HFF-Myc (cell line): ENCODE results near the gene E2F6.
A peak's percentile ranks its signal among the peaks of the same experiment; 100 is the strongest.

Source experiments
- DNase-seq: peaks from one replicate; pipeline ENCODE4 v3.0.0-alpha.2; 2011; ENCODE audit warnings: low read depth; ENCODE audit errors: extremely low read depth
- H3K4me3 ChIP-seq: replicated peaks from 2 replicates; pipeline ENCODE4 v1.5.1; 2011; ENCODE audit warnings: low read depth, mild to moderate bottlenecking, control low read depth, low read length
- TF ChIP-seq, protein P1 (sequence below): IDR thresholded peaks from 2 replicates; pipeline ENCODE4 v1.5.1; 2012; ENCODE audit warnings: mild to moderate bottlenecking, low read depth, low read length, control low read depth; ENCODE audit errors: missing control alignments

E2F6 gene

DNA sequence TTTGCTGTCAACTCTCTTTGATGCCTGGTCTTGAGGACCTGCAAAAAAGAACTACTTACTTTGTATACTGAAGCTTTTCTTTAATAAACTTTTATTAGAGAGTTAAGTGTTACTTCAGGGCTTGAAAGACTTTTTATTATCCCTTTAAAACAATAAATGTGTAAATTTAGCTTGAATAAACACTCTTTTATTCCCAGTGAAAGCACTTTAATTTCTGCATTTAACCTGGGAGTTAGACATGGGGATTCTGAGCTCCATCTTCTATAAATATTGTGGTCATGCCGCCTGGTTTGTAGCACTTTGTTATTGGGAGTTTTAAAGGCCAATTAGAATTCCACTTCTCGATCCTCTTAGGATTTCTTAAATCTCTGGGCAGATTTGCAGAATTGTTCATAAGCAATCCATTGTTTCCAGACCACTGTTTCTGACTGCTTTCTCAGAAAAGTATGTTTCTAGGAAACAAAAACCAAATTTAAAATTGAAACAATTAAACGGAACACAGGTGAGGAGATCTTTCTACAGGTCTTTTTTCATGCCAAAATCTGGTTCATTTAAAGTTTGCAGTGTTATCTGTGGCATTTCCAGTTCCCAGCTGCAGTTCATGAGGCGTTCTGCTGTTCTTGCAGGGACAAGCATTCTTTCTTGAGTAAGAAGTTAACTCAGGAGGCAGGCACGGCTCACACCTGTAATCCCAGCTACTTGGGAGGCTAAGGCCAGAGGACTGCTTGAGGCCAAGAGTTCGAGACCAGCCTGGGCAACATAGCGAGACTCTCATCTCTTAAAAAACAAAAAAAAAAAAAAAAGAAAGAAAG is 18.1 kb upstream of the E2F6 start:
- TF ChIP-seq, protein P1, sequence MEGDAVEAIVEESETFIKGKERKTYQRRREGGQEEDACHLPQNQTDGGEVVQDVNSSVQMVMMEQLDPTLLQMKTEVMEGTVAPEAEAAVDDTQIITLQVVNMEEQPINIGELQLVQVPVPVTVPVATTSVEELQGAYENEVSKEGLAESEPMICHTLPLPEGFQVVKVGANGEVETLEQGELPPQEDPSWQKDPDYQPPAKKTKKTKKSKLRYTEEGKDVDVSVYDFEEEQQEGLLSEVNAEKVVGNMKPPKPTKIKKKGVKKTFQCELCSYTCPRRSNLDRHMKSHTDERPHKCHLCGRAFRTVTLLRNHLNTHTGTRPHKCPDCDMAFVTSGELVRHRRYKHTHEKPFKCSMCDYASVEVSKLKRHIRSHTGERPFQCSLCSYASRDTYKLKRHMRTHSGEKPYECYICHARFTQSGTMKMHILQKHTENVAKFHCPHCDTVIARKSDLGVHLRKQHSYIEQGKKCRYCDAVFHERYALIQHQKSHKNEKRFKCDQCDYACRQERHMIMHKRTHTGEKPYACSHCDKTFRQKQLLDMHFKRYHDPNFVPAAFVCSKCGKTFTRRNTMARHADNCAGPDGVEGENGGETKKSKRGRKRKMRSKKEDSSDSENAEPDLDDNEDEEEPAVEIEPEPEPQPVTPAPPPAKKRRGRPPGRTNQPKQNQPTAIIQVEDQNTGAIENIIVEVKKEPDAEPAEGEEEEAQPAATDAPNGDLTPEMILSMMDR: no peak
- H3K4me3 ChIP-seq: no peak overlapping the region
- DNase-seq: no peak

DNA sequence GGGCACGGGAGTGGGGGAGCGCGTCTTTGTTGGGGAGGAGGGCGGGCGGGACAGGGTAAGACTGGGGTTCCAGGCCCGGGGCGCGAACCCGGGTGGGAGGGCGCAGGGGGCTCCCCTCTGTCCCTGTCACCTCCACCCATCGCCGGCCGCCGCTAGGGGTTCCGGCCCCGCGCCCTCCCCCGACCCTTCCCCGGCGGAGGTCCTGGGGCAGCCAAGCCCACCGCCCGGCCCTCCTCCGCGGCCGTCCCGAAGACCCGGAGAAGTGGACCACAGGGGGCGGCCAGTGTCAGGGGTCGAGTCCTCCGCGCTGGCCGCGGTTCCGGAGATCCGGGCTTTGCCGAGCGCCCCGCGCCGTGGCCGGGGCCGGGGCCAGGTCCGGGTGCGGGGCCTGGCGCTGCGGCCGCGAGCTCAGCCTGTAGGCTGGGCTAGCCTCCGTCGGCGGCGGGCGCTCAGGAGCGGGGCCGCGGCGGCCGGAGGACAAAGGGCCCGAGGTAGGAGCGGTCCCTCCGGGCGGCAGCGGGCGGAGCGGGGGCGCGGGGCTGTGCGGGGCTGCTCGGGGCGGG is 16.6 kb upstream of the E2F6 start:
- peak overlapping the region; percentile 35; the same call in 1 of the 2 replicates for H3K4me3 ChIP-seq
- DNase-seq: no peak

DNA sequence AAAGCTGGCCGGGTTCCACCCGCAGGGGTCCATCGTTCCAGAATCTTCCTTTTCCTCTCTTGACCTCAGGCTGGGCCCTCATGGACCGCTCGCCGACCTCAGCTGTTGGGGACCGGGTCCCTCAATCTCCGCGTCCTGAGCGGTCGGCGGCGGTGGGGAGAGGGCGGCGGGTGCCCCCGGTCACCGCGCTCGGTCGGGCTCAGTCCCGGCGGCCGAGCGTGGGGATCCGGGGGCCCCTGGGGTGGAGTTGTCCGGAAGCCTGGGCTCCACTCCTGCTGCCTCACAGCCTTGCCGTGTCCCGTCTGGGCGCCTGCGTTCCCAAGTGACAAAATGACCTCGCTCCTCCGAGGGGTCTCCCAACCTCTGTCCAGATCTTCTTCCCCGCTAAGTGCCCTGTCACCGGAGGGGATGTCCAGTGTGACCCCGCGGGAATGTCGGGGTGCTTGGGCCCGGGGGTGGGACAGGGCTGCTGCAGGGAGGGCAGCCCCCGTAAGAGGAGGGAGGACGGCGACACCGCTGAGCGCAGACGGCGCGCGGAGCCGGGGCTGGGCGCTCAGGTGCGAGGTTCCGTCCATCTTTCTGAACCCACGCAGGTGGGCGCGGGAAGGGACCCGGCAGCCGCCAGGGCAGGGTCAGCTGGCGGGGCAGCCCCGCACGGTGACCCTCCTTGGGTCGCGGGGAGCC is 16.0 kb upstream of the E2F6 start:
- H3K4me3 ChIP-seq: no peak overlapping the region
- no peak for DNase-seq
- TF ChIP-seq, protein P1: no peak

More for the DNA sequence above, 16.6 kb upstream of the E2F6 start:
- TF ChIP-seq, protein P1: no peak

DNA sequence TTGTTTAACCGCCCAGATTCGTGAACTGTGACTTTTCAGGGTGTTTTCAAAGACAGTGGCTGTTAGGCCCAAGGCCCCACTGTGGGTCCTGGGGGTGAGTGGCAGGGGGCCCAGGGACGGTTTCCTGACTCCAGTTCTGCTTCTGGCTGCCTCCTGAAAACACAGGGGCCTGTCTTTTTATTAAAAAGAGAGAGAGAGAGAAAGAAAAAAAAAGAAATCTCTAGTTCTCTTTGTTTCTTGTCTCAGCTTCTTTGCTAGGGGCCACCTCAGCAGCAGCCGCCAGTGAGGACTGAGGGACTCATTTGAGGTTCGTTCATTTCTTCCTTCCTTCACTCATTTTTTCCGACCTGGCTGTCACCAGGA is 15.4 kb upstream of the E2F6 start:
- no peak for DNase-seq
- TF ChIP-seq, protein P1: no peak
- H3K4me3 ChIP-seq: no peak overlapping the region

DNA sequence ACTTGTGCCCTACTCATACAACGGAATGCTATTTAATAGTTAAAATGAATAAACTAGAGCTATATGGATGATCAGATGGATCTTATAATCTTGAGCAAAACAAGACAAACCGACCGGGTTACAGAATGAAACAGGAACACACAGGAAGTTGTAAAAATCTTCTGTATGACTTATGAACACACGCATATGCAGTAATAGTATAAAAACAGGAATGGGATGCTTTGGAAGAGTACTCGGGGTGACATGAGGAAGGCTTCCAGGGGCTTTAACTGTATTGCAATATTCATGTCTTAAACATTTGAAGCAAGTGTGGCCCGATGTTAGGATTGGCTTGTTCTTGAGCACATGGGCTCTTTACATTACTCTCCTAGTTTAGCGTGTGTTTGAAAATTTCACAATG is 14.9 kb upstream of the E2F6 start:
- TF ChIP-seq, protein P1: no peak
- no peak overlapping the region for H3K4me3 ChIP-seq
- DNase-seq: no peak

DNA sequence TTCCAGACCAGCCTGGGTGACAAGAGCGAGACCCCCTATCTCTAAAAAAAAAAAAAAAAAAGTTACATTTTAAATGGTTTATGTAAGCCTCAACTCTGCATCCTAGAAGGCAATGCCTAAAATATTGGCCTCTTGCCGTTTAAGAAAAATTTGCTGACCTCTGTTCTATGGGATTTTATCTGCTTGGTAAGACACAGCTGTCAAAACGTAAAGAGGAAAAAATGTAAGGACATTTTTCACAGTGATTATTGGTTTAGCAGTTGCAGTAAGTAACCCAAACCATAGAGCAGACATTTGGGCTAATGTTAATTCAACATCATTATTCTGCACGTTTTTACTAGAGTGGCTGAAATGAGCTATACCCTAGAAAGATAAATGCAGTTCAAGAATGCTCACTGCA is 14.4 kb upstream of the E2F6 start:
- no peak for DNase-seq
- TF ChIP-seq, protein P1: no peak
- no peak overlapping the region for H3K4me3 ChIP-seq
